K562 (cell line): Measurements from ENCODE around the gene CCDC70. TPM values are rescaled to one million over a fixed set of nuclear protein-coding genes. Genes with fewer than 3 reads are reported as not detected.

Source experiments
- ATAC-seq: fragments of 200-7000 bp; cut with Tn5 transposase; 3 replicates; pipeline ENCODE4 v1.9.1; 2020; ENCODE audit warnings: moderate library complexity
- BruUV-seq: library from RNA; stranded (reverse); fragments of 400-500 nt; replicated peaks from 2 replicates; lab custom pipeline; 2021; lab: Mats Ljungman, UMichigan
- CTCF ChIA-PET: fragments of 300-600 bp; formaldehyde crosslinking; extraction: SDS; loops from one replicate; lab custom pipeline; 2021; ENCODE audit warnings: low intra/inter-chr PET ratio; lab: Yijun Ruan, JAX
- POLR2A ChIA-PET: fragments of 300-600, 350-650 bp; sonication (Branson Sonifier 250); formaldehyde crosslinking; extraction: SDS; loops from one replicate; lab custom pipeline; 2021; ENCODE audit warnings: antibody characterized with exemption, inconsistent platforms; lab: Yijun Ruan, JAX
- DNase-seq, 4 experiments: peaks; one replicate each; pipeline versions ENCODE4 v3.0.0 to v3.0.0-alpha.2; 2011 to 2018; ENCODE audit warnings: low spot score in 3 of 4, mixed read lengths in 3 of 4; ENCODE audit errors: extremely low read depth in 1 of 4
- FAIRE-seq: peaks from 2 replicates; lab custom pipeline; 2011; peaks lifted over from hg19 to GRCh38; lab: Jason Lieb, UNC
- H2AFZ ChIP-seq: 2 replicates; pipeline ENCODE4 v1.6.0; 2011; ENCODE audit warnings: low read depth, low read length, control low read depth, inconsistent platforms
- H3K27ac ChIP-seq: fragments of 200-600 bp; 3 replicates; pipeline ENCODE4 v1.8.0; 2011; ENCODE audit warnings: low read depth, mild to moderate bottlenecking, control low read depth, inconsistent platforms, low read length, moderate library complexity, mixed read lengths; ENCODE audit errors: extremely low read depth
- H3K27me3 ChIP-seq, 2 experiments: fragments of 300-600 bp in 1 of 2; 2 replicates in 1 of 2; 3 replicates in 1 of 2; pipeline versions ENCODE4 v1.6.0 to v1.8.0; 2011; ENCODE audit warnings: inconsistent platforms in 2 of 2, low read length in 2 of 2, mild to moderate bottlenecking in 1 of 2, mixed read lengths in 1 of 2, moderate library complexity in 1 of 2; ENCODE audit not compliant: control insufficient read depth in 2 of 2, insufficient read depth in 2 of 2
- H3K36me3 ChIP-seq: fragments of 300-600 bp; 3 replicates; pipeline ENCODE4 v1.8.0; 2011; ENCODE audit warnings: mild to moderate bottlenecking, low read length, inconsistent platforms; ENCODE audit not compliant: control insufficient read depth, insufficient read depth
- H3K4me1 ChIP-seq, 2 experiments: fragments of 200-600 bp in 1 of 2; replicated peaks in 1 of 2; 2 replicates in 1 of 2; 3 replicates in 1 of 2; pipeline versions ENCODE4 v1.5.1 to v1.8.0; 2011; ENCODE audit warnings: inconsistent platforms in 2 of 2, low read length in 2 of 2, mild to moderate bottlenecking in 1 of 2, mixed read lengths in 1 of 2, moderate library complexity in 1 of 2; ENCODE audit not compliant: control insufficient read depth in 2 of 2, insufficient read depth in 2 of 2
- H3K4me2 ChIP-seq: 2 replicates; pipeline ENCODE4 v1.6.1; 2011; ENCODE audit warnings: low read length, control low read depth, inconsistent platforms, mixed read lengths; ENCODE audit not compliant: insufficient read depth
- H3K4me3 ChIP-seq: fragments of 200-600 bp; sonication (generic), shearing (Covaris generic); 2 replicates; pipeline ENCODE4 v1.5.1; 2016; ENCODE audit warnings: control low read depth, inconsistent platforms
- H3K79me2 ChIP-seq: fragments of 200-600 bp; 3 replicates; pipeline ENCODE4 v1.8.0; 2011; ENCODE audit warnings: low read length, inconsistent platforms; ENCODE audit not compliant: control insufficient read depth, insufficient read depth
- H3K9ac ChIP-seq, 2 experiments: 2 replicates each; pipeline versions ENCODE4 v1.6.0 to v1.6.1; 2011; ENCODE audit warnings: low read depth in 2 of 2, low read length in 2 of 2, control low read depth in 1 of 2, inconsistent platforms in 1 of 2, mild to moderate bottlenecking in 1 of 2, mixed read lengths in 1 of 2; ENCODE audit not compliant: insufficient read depth in 1 of 2
- H3K9me1 ChIP-seq: one replicate; pipeline ENCODE4 v1.6.0; 2011; ENCODE audit warnings: inconsistent platforms, mild to moderate bottlenecking, low read length, moderate library complexity; ENCODE audit not compliant: control insufficient read depth, insufficient read depth
- H3K9me3 ChIP-seq: replicated peaks from 2 replicates; pipeline ENCODE4 v1.5.1; 2011; ENCODE audit warnings: low read depth, low read length, inconsistent platforms; ENCODE audit not compliant: control insufficient read depth, insufficient read depth
- H4K20me1 ChIP-seq: replicated peaks from 2 replicates; pipeline ENCODE4 v1.6.1; 2011; ENCODE audit warnings: low read length, inconsistent platforms, mixed read lengths; ENCODE audit not compliant: control insufficient read depth, insufficient read depth
- ASH1L ChIP-seq: fragments of 450-650 bp; IDR thresholded peaks from 2 replicates; pipeline ENCODE4 v1.6.1; 2018; ENCODE audit warnings: borderline replicate concordance, mild to moderate bottlenecking, low read depth; ENCODE audit not compliant: partially characterized antibody
- CBFA2T3 ChIP-seq: fragments of 450-650 bp; IDR thresholded peaks from 2 replicates; pipeline ENCODE4 v1.6.1; 2017
- ELF1 ChIP-seq: fragments of 200-800 bp; sonication (Bioruptor generic); IDR thresholded peaks from 2 replicates; pipeline ENCODE4 v1.6.1; 2016; ENCODE audit warnings: missing genetic modification characterization, missing compliant biosample characterization
- MAFG ChIP-seq: fragments of 450-650 bp; conservative IDR thresholded peaks from 2 replicates; pipeline ENCODE4 v1.6.1; 2016; ENCODE audit warnings: missing genetic modification characterization, missing compliant biosample characterization
- SMARCE1 ChIP-seq: fragments of 450-650 bp; IDR thresholded peaks from 2 replicates; pipeline ENCODE4 v1.7.1; 2016; ENCODE audit warnings: mild to moderate bottlenecking
- TFAM ChIP-seq: fragments of 250-450 bp; sonication (Bioruptor Pico); conservative IDR thresholded peaks from 2 replicates; pipeline ENCODE4 v1.5.0; 2021; ENCODE audit warnings: mild to moderate bottlenecking, moderate library complexity
- WGBS: fragments of 100-300 bp; shearing (Covaris generic); methylation state at CpG from one replicate; pipeline ENCODE4 v1.1.6; 2016; ENCODE audit warnings: low coverage, mixed read lengths; ENCODE audit not compliant: insufficient coverage; ENCODE audit errors: missing lambda C conversion rate; 5-methylcytosine and 5-hydroxymethylcytosine counted together
- in situ Hi-C: fragments of 300-500 bp; cut with MboI; formaldehyde crosslinking; loops from 4 replicates; pipeline ENCODE4 v1.15.0; 2018; ENCODE audit warnings: inconsistent platforms, mixed read lengths
- intact Hi-C: fragments of 100-400 bp; cut with micrococcal nuclease; formaldehyde crosslinking; loops from 2 replicates; pipeline ENCODE4 v1.14.2; 2022
- polyA plus RNA-seq, 8 experiments: library from polyadenylated mRNA; depleted of rRNA in 4 of 8; stranded (reverse) in 5 of 8; unstranded in 3 of 8; fragments of >200 nt; fragmentation: Nextera tagmentation in 2 of 8; fragmentation: Illumina TruSeq in 1 of 8; extraction: Ambion mirVana in 2 of 8; extraction: Trizol in 1 of 8; gene quantifications; 2 replicates each; pipeline versions ENCODE4 v1.2.1 to v1.2.3, GENCODE V29; 2011 to 2014; ENCODE audit warnings: inconsistent platforms in 1 of 8, missing spikeins in 1 of 8
- total RNA-seq, 7 experiments: library from RNA; depleted of rRNA in 6 of 7; stranded (reverse); fragments of >200 nt in 6 of 7; fragmentation: Illumina TruSeq in 2 of 7; extraction: Trizol in 2 of 7; gene quantifications; 2 replicates each; pipeline versions ENCODE4 v1.2.1 to v1.2.3, GENCODE V29; 2011 to 2021; ENCODE audit warnings: low replicate concordance in 1 of 7
- TF ChIP-seq, protein P1 (sequence below): fragments of 250-450 bp; sonication (Bioruptor Pico); IDR thresholded peaks from 2 replicates; pipeline ENCODE4 v1.4.0; 2020; ENCODE audit warnings: mild to moderate bottlenecking, moderate library complexity
- TF ChIP-seq, protein P2 (sequence below): fragments of 250-450 bp; sonication (Bioruptor Pico); IDR thresholded peaks from 2 replicates; pipeline ENCODE4 v1.4.0; 2020
- TF ChIP-seq, protein P3 (sequence below): sonication (generic); formaldehyde crosslinking; IDR thresholded peaks from 2 replicates; pipeline ENCODE4 v1.8.0; 2022; ENCODE audit warnings: mild to moderate bottlenecking, missing genetic modification reagents

Gene CCDC70
- total and polyA plus RNA-seq, 9 of the 15 experiments (the other 6 are each of a cell fraction or from before 2014, with no cell fraction given): not detected

DNA sequence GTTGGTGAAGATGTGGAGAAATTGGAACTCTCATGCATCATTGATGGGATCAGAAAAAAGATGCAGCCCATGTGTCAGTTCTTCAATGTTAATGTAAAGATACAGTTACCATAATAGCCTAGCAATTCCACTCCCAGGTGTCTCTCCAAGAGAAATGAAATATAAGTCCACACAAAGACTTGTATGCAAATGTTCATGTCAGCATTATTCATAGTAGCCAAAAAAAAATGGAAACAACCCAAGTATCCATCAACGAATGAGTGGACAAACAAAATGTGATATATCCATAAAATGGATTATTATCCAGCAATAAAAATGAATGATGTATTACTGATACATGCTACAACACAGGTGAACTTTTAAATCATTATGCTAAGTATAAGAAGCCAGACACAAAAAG, 38.7 kb downstream of the CCDC70 start (continued):
- TF ChIP-seq, protein P1, sequence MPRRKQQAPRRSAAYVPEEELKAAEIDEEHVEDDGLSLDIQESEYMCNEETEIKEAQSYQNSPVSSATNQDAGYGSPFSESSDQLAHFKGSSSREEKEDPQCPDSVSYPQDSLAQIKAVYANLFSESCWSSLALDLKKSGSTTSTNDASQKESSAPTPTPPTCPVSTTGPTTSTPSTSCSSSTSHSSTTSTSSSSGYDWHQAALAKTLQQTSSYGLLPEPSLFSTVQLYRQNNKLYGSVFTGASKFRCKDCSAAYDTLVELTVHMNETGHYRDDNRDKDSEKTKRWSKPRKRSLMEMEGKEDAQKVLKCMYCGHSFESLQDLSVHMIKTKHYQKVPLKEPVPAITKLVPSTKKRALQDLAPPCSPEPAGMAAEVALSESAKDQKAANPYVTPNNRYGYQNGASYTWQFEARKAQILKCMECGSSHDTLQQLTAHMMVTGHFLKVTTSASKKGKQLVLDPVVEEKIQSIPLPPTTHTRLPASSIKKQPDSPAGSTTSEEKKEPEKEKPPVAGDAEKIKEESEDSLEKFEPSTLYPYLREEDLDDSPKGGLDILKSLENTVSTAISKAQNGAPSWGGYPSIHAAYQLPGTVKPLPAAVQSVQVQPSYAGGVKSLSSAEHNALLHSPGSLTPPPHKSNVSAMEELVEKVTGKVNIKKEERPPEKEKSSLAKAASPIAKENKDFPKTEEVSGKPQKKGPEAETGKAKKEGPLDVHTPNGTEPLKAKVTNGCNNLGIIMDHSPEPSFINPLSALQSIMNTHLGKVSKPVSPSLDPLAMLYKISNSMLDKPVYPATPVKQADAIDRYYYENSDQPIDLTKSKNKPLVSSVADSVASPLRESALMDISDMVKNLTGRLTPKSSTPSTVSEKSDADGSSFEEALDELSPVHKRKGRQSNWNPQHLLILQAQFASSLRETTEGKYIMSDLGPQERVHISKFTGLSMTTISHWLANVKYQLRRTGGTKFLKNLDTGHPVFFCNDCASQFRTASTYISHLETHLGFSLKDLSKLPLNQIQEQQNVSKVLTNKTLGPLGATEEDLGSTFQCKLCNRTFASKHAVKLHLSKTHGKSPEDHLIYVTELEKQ (CRISPR knock-in tag): no peak
- no peak for TF ChIP-seq SMARCE1
- 0 out of 2 replicates have a peak, but pooled peaks have one; percentile 4 for TF ChIP-seq MAFG
- TF ChIP-seq ELF1 (tag): no peak
- TF ChIP-seq CBFA2T3: no peak
- TF ChIP-seq, all 486 proteins: peak for 4

DNA sequence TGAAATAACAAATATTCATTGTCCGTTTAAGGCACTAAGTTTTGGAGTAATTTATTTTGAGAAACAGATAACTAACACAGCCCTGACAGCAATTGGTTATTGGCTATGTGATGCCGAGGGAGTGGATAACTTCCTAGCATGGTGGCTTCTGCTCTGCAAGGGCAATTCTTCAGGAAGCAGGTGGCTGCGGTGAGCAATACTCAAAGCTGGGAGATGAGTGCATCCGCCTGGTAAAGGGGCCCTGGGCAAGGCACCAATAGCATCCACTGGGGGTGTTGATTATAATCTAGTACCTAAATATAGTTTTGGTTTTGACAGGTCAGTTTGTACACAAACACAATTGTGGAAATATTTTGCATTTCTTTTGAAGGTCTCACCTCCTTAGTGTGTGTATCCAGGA, 41.0 kb downstream of the CCDC70 start:
- intact Hi-C loops: no loop called here
- no peak for TF ChIP-seq ASH1L
- TF ChIP-seq, protein P2, sequence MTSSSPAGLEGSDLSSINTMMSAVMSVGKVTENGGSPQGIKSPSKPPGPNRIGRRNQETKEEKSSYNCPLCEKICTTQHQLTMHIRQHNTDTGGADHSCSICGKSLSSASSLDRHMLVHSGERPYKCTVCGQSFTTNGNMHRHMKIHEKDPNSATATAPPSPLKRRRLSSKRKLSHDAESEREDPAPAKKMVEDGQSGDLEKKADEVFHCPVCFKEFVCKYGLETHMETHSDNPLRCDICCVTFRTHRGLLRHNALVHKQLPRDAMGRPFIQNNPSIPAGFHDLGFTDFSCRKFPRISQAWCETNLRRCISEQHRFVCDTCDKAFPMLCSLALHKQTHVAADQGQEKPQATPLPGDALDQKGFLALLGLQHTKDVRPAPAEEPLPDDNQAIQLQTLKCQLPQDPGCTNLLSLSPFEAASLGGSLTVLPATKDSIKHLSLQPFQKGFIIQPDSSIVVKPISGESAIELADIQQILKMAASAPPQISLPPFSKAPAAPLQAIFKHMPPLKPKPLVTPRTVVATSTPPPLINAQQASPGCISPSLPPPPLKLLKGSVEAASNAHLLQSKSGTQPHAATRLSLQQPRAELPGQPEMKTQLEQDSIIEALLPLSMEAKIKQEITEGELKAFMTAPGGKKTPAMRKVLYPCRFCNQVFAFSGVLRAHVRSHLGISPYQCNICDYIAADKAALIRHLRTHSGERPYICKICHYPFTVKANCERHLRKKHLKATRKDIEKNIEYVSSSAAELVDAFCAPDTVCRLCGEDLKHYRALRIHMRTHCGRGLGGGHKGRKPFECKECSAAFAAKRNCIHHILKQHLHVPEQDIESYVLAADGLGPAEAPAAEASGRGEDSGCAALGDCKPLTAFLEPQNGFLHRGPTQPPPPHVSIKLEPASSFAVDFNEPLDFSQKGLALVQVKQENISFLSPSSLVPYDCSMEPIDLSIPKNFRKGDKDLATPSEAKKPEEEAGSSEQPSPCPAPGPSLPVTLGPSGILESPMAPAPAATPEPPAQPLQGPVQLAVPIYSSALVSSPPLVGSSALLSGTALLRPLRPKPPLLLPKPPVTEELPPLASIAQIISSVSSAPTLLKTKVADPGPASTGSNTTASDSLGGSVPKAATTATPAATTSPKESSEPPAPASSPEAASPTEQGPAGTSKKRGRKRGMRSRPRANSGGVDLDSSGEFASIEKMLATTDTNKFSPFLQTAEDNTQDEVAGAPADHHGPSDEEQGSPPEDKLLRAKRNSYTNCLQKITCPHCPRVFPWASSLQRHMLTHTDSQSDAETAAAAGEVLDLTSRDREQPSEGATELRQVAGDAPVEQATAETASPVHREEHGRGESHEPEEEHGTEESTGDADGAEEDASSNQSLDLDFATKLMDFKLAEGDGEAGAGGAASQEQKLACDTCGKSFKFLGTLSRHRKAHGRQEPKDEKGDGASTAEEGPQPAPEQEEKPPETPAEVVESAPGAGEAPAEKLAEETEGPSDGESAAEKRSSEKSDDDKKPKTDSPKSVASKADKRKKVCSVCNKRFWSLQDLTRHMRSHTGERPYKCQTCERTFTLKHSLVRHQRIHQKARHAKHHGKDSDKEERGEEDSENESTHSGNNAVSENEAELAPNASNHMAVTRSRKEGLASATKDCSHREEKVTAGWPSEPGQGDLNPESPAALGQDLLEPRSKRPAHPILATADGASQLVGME (CRISPR knock-in tag): no peak
- TF ChIP-seq TFAM: no peak
- TF ChIP-seq, protein P3, sequence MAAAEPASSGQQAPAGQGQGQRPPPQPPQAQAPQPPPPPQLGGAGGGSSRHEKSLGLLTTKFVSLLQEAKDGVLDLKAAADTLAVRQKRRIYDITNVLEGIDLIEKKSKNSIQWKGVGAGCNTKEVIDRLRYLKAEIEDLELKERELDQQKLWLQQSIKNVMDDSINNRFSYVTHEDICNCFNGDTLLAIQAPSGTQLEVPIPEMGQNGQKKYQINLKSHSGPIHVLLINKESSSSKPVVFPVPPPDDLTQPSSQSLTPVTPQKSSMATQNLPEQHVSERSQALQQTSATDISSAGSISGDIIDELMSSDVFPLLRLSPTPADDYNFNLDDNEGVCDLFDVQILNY (CRISPR knock-in tag): no peak

More for the DNA sequence above, 41.0 kb downstream of the CCDC70 start:
- Histone ChIP-seq H3K9me3 (no peaks in the 10 kb centered on the region), H3K36me3 (no peaks in the 10 kb centered on the region), H3K4me3 (no peak overlapping the region), H3K27ac (no peak overlapping the region), H3K27me3 (no peaks in the 10 kb centered on the region), H2AFZ (no peak overlapping the region), H4K20me1 (no peaks in the 10 kb centered on the region), H3K4me1 (peaks cover 3 to 4% of the 10 kb centered on the region in 2 experiments; a peak in 2 of 5 replicates), H3K9ac (no peak overlapping the region), H3K79me2 (no peaks in the 10 kb centered on the region), H3K9me1 (no peaks in the 10 kb centered on the region), H3K4me2 (no peak overlapping the region)
- no peak for ATAC-seq
- no peak for FAIRE-seq
- no TSS peak for BruUV-seq
- 55% methylated on average over 4 of the region's 4 CpGs for WGBS
- ChIA-PET CTCF (interaction anchor here (0.6 kb wide), 1 partner anchor 218 kb away, joined by 3 read pairs; no protein-coding TSS in a partner anchor), POLR2A (no interaction called here)
- in situ Hi-C loops: no loop called here
- no peak for DNase-seq
